ENCODE results near the gene PKMYT1.

The PKMYT1 gene

DNA sequence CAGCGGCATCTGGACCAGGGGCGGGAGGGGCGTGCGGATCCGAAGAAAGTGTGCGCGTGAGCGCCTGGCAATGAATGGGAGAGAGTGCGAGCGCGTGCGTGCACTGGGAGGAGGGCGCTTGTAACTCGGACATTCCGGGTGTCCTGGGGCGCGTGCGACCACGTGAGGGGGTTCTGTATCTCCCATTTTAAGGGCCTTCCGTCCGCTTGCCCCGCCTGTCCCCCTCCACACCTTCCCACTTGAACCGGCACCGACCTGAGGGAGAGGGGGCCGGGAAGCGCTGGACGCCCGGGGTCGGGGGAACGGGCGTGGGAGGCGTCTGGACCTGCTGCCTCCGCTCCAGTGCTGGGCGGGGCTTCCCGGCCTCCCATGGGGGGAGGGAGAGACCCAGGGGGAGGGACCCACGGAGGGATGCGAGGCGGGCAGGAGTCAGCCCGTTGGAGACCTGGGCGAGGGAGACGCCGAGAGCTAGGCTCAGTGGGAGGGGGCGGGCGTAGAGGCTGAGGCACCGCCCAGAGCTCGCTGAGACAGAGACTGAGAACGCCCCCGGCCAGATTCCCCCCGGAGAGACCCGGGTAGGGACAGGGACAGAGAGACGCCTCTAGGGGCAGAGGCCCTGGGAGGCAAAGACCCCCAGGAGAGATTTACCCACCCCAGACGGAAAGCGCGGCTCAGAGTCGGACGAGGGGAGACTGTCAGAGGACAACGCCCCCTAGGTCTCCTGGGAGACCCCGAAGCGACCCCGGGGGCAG is 16.3 kb downstream of the PKMYT1 start, which contains the start of gene KREMEN2:
Gene KREMEN2 (plus strand): TSS at position 553 of the 752 bp plus-strand sequence. CDS start 246 bp downstream, outside the sequence.
- in situ Hi-C loops (cut with HindIII; ENCODE audit: low sequenced_read_pairs): no loop called here
- peak within 1 kb of the TSS; percentile 23 for H3K4me3 ChIP-seq (ENCODE audit: low read depth, low read length)
- no peak for DNase-seq (ENCODE audit: low read depth)
- TF ChIP-seq, protein P1, sequence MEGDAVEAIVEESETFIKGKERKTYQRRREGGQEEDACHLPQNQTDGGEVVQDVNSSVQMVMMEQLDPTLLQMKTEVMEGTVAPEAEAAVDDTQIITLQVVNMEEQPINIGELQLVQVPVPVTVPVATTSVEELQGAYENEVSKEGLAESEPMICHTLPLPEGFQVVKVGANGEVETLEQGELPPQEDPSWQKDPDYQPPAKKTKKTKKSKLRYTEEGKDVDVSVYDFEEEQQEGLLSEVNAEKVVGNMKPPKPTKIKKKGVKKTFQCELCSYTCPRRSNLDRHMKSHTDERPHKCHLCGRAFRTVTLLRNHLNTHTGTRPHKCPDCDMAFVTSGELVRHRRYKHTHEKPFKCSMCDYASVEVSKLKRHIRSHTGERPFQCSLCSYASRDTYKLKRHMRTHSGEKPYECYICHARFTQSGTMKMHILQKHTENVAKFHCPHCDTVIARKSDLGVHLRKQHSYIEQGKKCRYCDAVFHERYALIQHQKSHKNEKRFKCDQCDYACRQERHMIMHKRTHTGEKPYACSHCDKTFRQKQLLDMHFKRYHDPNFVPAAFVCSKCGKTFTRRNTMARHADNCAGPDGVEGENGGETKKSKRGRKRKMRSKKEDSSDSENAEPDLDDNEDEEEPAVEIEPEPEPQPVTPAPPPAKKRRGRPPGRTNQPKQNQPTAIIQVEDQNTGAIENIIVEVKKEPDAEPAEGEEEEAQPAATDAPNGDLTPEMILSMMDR (IDR thresholded peaks at IDR 0.05; ENCODE audit: low read depth, low read length, missing control alignments): no peak

DNA sequence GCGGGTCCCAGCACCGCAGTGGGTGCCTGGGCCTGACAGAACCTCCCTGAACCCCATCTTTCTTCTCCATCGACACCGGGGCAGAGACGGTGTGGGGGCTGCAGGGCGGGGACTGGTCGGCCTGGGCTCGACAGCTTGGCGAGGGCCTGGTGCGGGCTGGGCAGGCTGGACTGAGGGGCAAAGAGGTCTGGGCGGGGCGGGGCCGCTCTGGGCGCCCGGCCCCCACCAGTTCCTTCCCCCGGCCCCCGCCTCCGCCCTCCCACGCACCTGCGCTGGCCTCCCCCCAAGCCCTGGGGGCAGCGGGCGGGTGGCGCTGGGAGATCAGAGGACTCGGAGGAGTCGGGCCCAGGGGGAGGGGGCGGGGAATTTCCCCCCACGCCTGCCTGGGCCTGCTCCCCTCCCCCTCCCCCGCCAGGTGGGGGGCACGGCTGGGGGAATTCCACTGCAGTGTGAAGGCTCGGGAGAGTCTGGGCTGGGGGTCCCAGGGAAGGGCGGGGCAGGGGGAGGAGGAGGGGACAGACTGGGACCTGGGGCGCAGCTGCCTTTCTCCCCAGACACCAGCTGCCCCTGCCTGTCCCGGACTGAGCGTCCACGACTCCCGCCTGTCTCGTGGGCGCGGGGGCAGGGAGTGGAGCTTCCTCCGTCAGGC is 17.0 kb downstream of the PKMYT1 start:
- TF ChIP-seq, protein P1 (IDR thresholded peaks at IDR 0.05; ENCODE audit: low read depth, low read length, missing control alignments): no peak
- no peak for DNase-seq (ENCODE audit: low read depth)
- peak overlapping the region; percentile 23 for H3K4me3 ChIP-seq (ENCODE audit: low read depth, low read length)
- in situ Hi-C loops (cut with HindIII; ENCODE audit: low sequenced_read_pairs): no loop called here

DNA sequence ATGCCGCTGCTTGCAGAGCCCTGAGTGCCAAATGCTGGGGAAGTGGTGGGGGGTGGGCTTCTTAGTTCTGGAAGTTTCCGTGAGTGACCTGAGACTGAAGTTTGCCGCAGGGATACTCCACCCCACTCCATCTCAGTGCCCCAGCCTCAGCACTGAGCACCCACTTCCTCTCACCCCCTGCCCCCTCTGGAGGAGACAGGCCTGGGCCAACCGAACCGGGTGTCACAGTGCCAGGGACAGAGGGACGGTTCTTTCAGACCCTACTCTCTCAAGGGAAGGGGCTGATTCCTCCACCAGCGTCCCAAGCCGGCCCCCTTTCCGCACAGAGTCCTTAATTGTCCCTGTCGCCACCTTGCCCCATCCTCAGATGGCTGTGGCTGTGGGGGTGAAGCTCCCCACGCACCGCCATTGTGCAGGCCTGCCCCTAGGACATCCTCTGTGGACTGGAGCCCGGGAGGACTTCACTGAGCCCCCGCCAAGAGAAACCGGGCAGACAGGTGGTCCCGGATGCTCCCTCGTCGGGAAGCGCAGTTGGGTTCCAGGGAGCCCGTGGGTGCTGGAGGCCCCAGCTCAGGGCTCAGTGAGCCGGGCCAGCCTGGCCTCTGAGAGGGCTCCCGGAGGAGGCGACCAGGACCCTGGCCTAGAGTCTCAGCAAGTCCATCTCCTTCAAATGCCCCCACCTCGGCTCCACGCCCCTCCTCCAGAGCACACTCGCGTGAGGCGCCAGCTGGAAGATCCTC is 17.7 kb downstream of the PKMYT1 start:
- no peak overlapping the region for H3K4me3 ChIP-seq (ENCODE audit: low read depth, low read length)
- TF ChIP-seq, protein P1 (IDR thresholded peaks at IDR 0.05; ENCODE audit: low read depth, low read length, missing control alignments): no peak
- in situ Hi-C loops (cut with HindIII; ENCODE audit: low sequenced_read_pairs): no loop called here
- no peak for DNase-seq (ENCODE audit: low read depth)

DNA sequence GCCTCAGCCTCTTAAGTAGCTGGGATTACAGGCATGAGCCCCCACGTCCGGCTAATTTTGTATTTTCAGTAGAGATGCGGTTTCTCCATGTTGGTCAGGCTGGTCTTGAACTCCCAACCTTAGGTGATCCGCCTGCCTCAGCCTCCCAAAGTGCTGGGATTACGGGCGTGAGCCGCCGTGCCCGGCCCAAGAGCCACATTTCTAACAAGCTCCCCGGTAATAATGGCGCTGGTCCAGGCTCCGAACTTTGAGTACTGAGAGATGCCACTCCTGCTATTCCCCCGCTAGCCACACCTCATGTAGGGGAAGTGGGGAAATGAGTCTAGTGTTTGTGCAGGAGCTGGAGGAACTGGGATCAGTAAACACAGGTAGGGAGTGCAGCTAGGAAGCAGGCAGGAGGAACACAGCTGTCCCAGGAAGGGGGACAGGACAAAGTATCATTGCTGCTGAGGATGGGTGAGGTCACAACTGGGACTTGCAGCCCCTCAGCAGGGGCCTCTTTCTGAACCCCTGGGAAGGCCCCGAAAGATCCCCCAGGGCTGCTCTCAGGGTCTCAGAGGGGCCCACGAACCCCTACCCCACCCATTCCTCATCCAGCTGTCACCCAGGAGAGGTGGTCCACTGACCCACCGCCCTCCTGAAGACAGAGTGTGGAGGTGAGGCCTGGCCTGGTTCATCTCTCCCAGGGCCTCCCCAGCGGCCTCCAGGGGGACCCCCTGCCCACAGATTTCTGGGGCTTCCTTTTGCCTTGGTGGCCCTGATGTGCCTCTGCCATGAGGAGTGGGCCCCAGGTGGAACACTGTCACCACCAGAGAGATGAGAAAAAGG is 19.8 kb downstream of the PKMYT1 start:
- in situ Hi-C loops (cut with HindIII; ENCODE audit: low sequenced_read_pairs): no loop called here
- H3K4me3 ChIP-seq (ENCODE audit: low read depth, low read length): no peak overlapping the region
- TF ChIP-seq, protein P1 (IDR thresholded peaks at IDR 0.05; ENCODE audit: low read depth, low read length, missing control alignments): no peak
- DNase-seq (ENCODE audit: low read depth): no peak

DNA sequence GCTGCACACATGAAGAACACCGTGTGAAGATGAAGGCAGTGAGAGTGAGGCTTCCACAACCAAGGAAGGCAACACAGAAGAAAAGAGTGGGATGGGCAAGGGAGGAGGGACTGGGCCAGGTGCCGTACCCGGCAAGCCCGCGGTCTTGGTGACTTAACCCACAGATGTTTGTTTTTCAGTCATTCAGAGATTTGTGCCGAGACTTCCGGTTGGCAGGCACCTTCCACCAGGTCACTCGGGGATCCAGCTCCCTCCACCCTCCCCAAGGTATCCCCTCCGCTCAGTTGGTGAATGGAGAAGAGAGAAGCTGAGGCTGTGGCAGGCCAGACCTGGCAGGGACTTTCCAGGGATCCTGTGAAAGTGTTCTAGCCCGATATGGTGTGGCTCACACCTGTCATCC is 21.0 kb downstream of the PKMYT1 start:
- TF ChIP-seq, protein P1 (IDR thresholded peaks at IDR 0.05; ENCODE audit: low read depth, low read length, missing control alignments): no peak
- no peak overlapping the region for H3K4me3 ChIP-seq (ENCODE audit: low read depth, low read length)
- no peak for DNase-seq (ENCODE audit: low read depth)
- in situ Hi-C loops (cut with HindIII; ENCODE audit: low sequenced_read_pairs): no loop called here

DNA sequence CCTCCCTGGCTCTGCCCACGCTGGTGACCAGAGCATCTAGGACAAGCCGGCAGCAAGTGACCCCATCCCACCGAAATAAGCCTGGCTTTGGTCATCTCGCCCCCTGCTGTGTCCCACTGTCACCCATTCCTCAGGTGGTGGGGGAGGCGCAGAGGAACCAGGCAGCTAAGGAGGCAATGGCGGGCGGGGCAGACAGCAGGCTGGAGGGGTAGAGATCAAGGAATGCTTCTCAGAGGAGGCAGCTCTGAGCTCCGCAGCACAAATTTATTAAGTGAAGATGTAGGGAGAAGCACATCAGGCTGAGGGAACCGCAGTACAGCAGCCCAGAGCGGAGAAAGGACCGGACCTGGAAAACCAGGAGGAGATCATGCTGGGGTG is 23.7 kb downstream of the PKMYT1 start:
- in situ Hi-C loops (cut with HindIII; ENCODE audit: low sequenced_read_pairs): no loop called here
- no peak overlapping the region for H3K4me3 ChIP-seq (ENCODE audit: low read depth, low read length)
- no peak for DNase-seq (ENCODE audit: low read depth)
- TF ChIP-seq, protein P1 (IDR thresholded peaks at IDR 0.05; ENCODE audit: low read depth, low read length, missing control alignments): no peak
